Subcutaneous adipose tissue (tissue), 4 donors: ENCODE results near the gene OR6C1. TPM values are rescaled to one million over a fixed set of nuclear protein-coding genes. Genes with fewer than 3 reads are reported as not detected.

Experiments used
- CTCF ChIP-seq: fragments of 450-650 bp; IDR thresholded peaks from one replicate; pipeline ENCODE4 v1.5.1; 2016; ENCODE audit warnings: low read depth, mild to moderate bottlenecking, control low read depth, antibody characterized with exemption, moderate library complexity
- total RNA-seq, 4 donors: library from RNA; depleted of rRNA; stranded (reverse); fragments of >200 nt; gene quantifications; one replicate each; pipeline ENCODE4 v1.1.0, GENCODE V29; 2016

OR6C1 gene
- total RNA-seq, 4 donors from 2014 or later = not detected

GRCh38 chr12:55362675-55363074 is 48.5 kb downstream of the OR6C1 start, which contains the start of gene OR6C75:
Gene OR6C75 (plus strand): TSS chr12:55362975. CDS start chr12:55365111, 2,136 bp downstream.
- no peak for TF ChIP-seq CTCF

GRCh38 chr12:55365086-55365485 is 50.9 kb downstream of the OR6C1 start:
- no peak for TF ChIP-seq CTCF

Other genes with a start within 250 kb of the OR6C1 start
- not detected for gene OR9K2, start 187.9 kb upstream of the OR6C1 start, total RNA-seq
- not detected for gene OR10A7, start 93.3 kb upstream of the OR6C1 start, total RNA-seq
- not detected for gene OR6C74, start 69.7 kb upstream of the OR6C1 start, total RNA-seq
- not detected for gene OR6C6, start 17.8 kb upstream of the OR6C1 start, total RNA-seq
- not detected for gene OR6C3, start 16.4 kb downstream of the OR6C1 start, total RNA-seq
- not detected for gene OR6C75, start 48.6 kb downstream of the OR6C1 start, total RNA-seq
- not detected for gene OR6C65, start 86.2 kb downstream of the OR6C1 start, total RNA-seq
- gene OR6C76, start 111.9 kb downstream of the OR6C1 start, total RNA-seq = not detected
- gene OR6C2, start 129.7 kb downstream of the OR6C1 start, total RNA-seq = not detected
- not detected for gene OR6C70, start 155.8 kb downstream of the OR6C1 start, total RNA-seq
- gene OR6C68, start 178.0 kb downstream of the OR6C1 start, total RNA-seq = not detected
- gene OR6C4, start 235.3 kb downstream of the OR6C1 start, total RNA-seq = not detected